ENCODE results near the gene GSDME. TPM values are rescaled to one million over a fixed set of nuclear protein-coding genes. Genes with fewer than 3 reads are reported as not detected.
A peak's percentile ranks its signal among the peaks of the same experiment; 100 is the strongest.

Gene GSDME
- total RNA-seq, 1 donor from 2014 or later, result 27.7 TPM

DNA sequence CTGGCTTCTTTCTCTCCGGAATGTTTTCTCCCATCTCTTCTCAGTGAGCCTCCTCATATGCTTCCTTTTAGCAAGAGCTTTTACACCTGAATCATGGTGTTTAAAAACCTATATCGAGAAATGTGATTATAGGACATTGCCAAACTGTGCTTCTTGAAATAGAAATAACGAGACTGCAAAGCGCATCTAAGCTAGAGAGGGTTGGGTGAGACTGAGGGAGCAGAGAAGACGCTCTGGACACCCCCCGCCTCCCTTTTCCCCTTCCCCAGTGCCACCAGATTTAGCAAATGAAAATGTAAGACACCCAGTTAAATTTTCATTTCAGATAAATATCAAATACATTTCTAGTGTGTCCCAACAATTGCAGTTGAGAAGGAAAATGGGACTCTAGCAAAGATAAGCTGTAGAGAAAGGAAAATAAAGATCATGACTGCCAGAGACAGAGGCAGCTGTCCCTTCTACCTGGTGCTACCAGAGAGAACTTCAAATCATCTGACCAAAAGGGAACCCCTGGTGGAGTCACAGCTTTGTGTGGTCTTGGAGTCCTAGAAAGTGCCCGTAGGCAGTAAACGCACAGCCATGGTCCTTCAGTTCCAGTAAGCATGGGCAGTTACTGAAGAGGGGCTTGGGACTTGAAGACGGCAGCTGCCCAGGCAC, 14.6 kb downstream of the GSDME start:
- FAIRE-seq (no peak), DNase-seq (ENCODE audit: low read depth) (no peak)
- H3K9me3 ChIP-seq (ENCODE audit: insufficient read depth, low read depth, low read length), result no peaks in the 10 kb centered on the region
- TF ChIP-seq EZH2 (IDR thresholded peaks at IDR 0.05; ENCODE audit: insufficient read depth, low read length) (no peak), CTCF (IDR thresholded peaks at IDR 0.05; ENCODE audit: insufficient read depth, low read depth, low read length) (no peak)
- no peaks in the 10 kb centered on the region for H3K79me2 ChIP-seq (ENCODE audit: insufficient read depth, low read length)
- peak overlapping the region; percentile 78 for H3K27ac ChIP-seq (ENCODE audit: low read depth, low read length)
- H3K4me3 Mint-ChIP-seq (ENCODE audit: unreplicated experiment), result no peak overlapping the region
- peaks cover 32% of the 10 kb centered on the region for H3K36me3 Mint-ChIP-seq (ENCODE audit: low read depth, unreplicated experiment)
- no peaks in the 10 kb centered on the region for H4K20me1 ChIP-seq (ENCODE audit: insufficient read depth, low read length)
- peaks cover 15% of the 10 kb centered on the region for H3K4me1 ChIP-seq (ENCODE audit: insufficient read depth, low read length)
- H3K4me3 ChIP-seq (ENCODE audit: insufficient read depth, low read depth, low read length), result no peak overlapping the region
- H3K27me3 Mint-ChIP-seq (ENCODE audit: low read depth, unreplicated experiment), result no peaks in the 10 kb centered on the region
- peak overlapping the region; percentile 60 for H3K9ac ChIP-seq (ENCODE audit: low read length)
- no peaks in the 10 kb centered on the region for H3K36me3 ChIP-seq (ENCODE audit: insufficient read depth, low read length)
- H3K4me2 ChIP-seq (ENCODE audit: low read length), result peak overlapping the region; percentile 63
- no peaks in the 10 kb centered on the region for H3K27me3 ChIP-seq (ENCODE audit: insufficient read depth, low read length)
- peaks cover 16% of the 10 kb centered on the region for H3K4me1 Mint-ChIP-seq (ENCODE audit: low read depth, unreplicated experiment)
- peak overlapping the region; percentile 15 for H2AFZ ChIP-seq (ENCODE audit: low read depth, low read length)
- peak overlapping the region; percentile 97 for H3K27ac Mint-ChIP-seq (ENCODE audit: unreplicated experiment)
- H3K9me3 Mint-ChIP-seq (ENCODE audit: unreplicated experiment), result peaks cover 7% of the 10 kb centered on the region

DNA sequence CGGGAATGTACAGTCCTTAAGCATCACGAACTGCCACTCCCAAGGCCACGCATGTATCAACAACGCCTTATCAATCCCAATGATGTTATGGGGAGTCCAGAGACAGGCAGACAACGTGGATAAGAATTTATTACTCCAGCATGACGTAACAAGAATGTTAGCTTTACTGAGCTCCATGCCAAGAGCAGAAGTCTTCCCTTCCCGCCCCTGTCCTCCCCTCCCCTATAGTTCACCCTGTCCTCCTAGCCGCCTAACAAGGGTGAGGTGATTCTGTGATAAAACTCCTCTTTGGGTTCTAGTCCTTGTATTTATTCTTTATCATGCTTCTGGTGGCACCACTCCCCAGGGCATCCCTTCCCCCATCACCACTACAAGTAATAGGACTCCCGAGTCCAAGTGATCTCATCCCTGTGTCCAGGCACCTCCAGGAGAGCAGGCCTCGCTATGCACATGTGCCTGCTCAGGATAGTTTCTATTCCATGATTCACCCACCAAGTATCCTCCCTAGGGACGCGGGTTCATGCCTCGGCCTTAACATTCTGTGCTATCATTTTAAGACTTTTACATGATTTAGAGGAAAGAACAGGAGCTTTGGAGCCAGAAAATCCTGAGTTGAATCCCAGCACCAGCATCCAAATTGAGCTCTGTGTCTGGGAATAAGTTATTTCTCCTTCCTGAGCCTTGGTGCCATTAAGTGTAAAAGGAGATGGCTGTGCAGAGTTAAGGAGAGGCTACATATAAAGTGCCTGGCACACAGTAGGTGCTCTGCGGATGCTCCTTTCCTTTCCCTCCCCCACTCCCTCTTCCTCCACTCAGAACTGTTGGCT, 15.4 kb downstream of the GSDME start:
- no peaks in the 10 kb centered on the region for H3K36me3 ChIP-seq (ENCODE audit: insufficient read depth, low read length)
- peak overlapping the region; percentile 15 for H2AFZ ChIP-seq (ENCODE audit: low read depth, low read length)
- DNase-seq (ENCODE audit: low read depth), result peak; percentile 97
- H3K36me3 Mint-ChIP-seq (ENCODE audit: low read depth, unreplicated experiment), result peaks cover 32% of the 10 kb centered on the region
- peaks cover 16% of the 10 kb centered on the region for H3K4me1 Mint-ChIP-seq (ENCODE audit: low read depth, unreplicated experiment)
- H3K79me2 ChIP-seq (ENCODE audit: insufficient read depth, low read length), result no peaks in the 10 kb centered on the region
- H3K4me3 Mint-ChIP-seq (ENCODE audit: unreplicated experiment), result peak overlapping the region; percentile 37
- no peak overlapping the region for H3K4me3 ChIP-seq (ENCODE audit: insufficient read depth, low read depth, low read length)
- peak overlapping the region; percentile 63 for H3K4me2 ChIP-seq (ENCODE audit: low read length)
- peak overlapping the region; percentile 97 for H3K27ac Mint-ChIP-seq (ENCODE audit: unreplicated experiment)
- H3K9me3 ChIP-seq (ENCODE audit: insufficient read depth, low read depth, low read length), result no peaks in the 10 kb centered on the region
- peaks cover 7% of the 10 kb centered on the region for H3K9me3 Mint-ChIP-seq (ENCODE audit: unreplicated experiment)
- peak; percentile 99 for FAIRE-seq
- peak overlapping the region; percentile 60 for H3K9ac ChIP-seq (ENCODE audit: low read length)
- TF ChIP-seq CTCF (IDR thresholded peaks at IDR 0.05; ENCODE audit: insufficient read depth, low read depth, low read length) (no peak), EZH2 (IDR thresholded peaks at IDR 0.05; ENCODE audit: insufficient read depth, low read length) (no peak)
- H4K20me1 ChIP-seq (ENCODE audit: insufficient read depth, low read length), result no peaks in the 10 kb centered on the region
- no peaks in the 10 kb centered on the region for H3K27me3 ChIP-seq (ENCODE audit: insufficient read depth, low read length)
- H3K4me1 ChIP-seq (ENCODE audit: insufficient read depth, low read length), result peaks cover 15% of the 10 kb centered on the region
- peak overlapping the region; percentile 78 for H3K27ac ChIP-seq (ENCODE audit: low read depth, low read length)
- H3K27me3 Mint-ChIP-seq (ENCODE audit: low read depth, unreplicated experiment), result no peaks in the 10 kb centered on the region

Measured in astrocyte (in vitro differentiated cells and primary cell).